Brain microvascular endothelial cell (primary cell): Measurements from ENCODE around the gene LRRC56.

Experiments
- DNase-seq: peaks from one replicate; pipeline ENCODE4 v3.0.0-alpha.2; 2020
- H3K27ac ChIP-seq: fragments of 250-450 bp; sonication (Bioruptor Pico); 2 replicates; pipeline ENCODE4 v1.5.1; 2020; ENCODE audit warnings: mild to moderate bottlenecking, moderate library complexity
- H3K27me3 ChIP-seq: fragments of 250-450 bp; sonication (Bioruptor Pico); replicated peaks from 2 replicates; pipeline ENCODE4 v1.5.1; 2020; ENCODE audit warnings: mild to moderate bottlenecking
- H3K36me3 ChIP-seq: fragments of 250-450 bp; sonication (Bioruptor Pico); replicated peaks from 2 replicates; pipeline ENCODE4 v1.5.1; 2020; ENCODE audit warnings: mild to moderate bottlenecking
- H3K4me3 ChIP-seq: 2 replicates; pipeline ENCODE4 v1.5.1; 2011; ENCODE audit warnings: low read depth, mild to moderate bottlenecking, control low read depth, low read length, moderate library complexity
- CTCF ChIP-seq: IDR thresholded peaks from 2 replicates; pipeline ENCODE4 v1.5.1; 2011; ENCODE audit warnings: low read depth, mild to moderate bottlenecking, moderate library complexity, low read length, control low read depth, inconsistent platforms; ENCODE audit errors: missing control alignments
- in situ Hi-C: cut with HindIII; loops from 2 replicates; pipeline ENCODE4 v1.10.0; 2017; ENCODE audit warnings: low sequenced_read_pairs, low pct_ligation_motif_present

LRRC56 gene

GRCh38 chr11:499201-500076 lies 37.9 kb upstream of the LRRC56 start:
- no peak overlapping the region for H3K4me3 ChIP-seq
- no peaks in the 10 kb centered on the region for H3K27me3 ChIP-seq
- H3K36me3 ChIP-seq, result peaks cover 71% of the 10 kb centered on the region
- no peak overlapping the region for H3K27ac ChIP-seq
- no peak for DNase-seq
- no peak for TF ChIP-seq CTCF
- in situ Hi-C loops, result no loop called here

- TF ChIP-seq CTCF, result no peak
- Histone ChIP-seq H3K36me3 (peaks cover 57% of the 10 kb centered on the region), H3K27me3 (no peaks in the 10 kb centered on the region), H3K4me3 (no peak overlapping the region), H3K27ac (no peak overlapping the region)
- in situ Hi-C loops, result no loop called here
- DNase-seq, result no peak
These were observed 36.2 kb upstream of the LRRC56 start for GRCh38 chr11:501001-501682.

- in situ Hi-C loops, result no loop called here
- no peaks in the 10 kb centered on the region for H3K27me3 ChIP-seq
- H3K27ac ChIP-seq, result no peak overlapping the region
- no peak overlapping the region for H3K4me3 ChIP-seq
- TF ChIP-seq CTCF, result no peak
- no peak for DNase-seq
- peaks cover 51% of the 10 kb centered on the region for H3K36me3 ChIP-seq
These were observed 35.5 kb upstream of the LRRC56 start for GRCh38 chr11:501683-502287.

DNA sequence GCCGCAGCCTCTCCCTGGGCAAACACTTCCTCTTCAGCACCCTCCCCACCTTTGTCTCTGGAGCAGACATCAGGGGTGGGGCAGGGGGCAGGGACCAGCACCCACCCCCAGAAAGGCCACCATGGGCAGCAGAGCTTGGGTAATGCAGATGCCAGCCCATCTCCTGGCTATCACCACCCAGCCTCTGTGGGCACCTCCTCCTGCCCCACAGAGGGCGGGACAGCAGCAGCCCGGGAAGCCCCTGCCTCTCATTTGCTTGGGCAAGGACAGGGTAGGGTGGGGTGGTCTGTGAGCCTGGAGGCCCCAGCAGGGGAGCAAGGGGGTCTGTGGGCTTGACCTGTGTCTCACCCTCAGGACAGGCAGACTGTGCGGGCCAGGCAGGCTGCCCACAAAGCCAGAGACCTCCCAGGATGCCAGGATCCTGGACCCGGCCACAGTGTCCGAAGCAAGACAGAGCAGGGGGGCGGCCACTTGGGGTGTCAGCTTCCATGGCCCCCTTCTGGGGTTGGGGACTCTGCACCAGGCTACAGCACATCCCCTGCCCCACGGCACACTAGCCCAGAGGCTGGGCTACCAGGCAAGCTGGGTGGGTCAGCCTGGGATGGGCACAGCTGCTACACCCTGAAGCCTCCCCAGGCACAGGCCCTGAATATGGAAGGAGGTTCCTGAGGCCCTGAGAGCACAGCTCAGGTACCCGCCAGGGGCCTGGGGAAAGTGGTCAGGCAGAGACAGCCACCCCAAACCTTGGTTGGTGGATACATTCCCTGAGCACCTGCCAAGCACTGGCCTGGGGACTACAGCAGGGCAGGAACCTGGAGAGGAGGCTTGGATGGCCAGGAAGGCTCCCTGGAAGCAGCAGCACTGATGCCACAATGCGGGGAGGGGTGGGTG lies 34.8 kb upstream of the LRRC56 start:
- in situ Hi-C loops, result no loop called here
- no peak for DNase-seq
- no peak overlapping the region for H3K4me3 ChIP-seq
- peaks cover 45% of the 10 kb centered on the region for H3K36me3 ChIP-seq
- TF ChIP-seq CTCF, result no peak
- H3K27ac ChIP-seq, result no peak overlapping the region
- no peaks in the 10 kb centered on the region for H3K27me3 ChIP-seq

DNA sequence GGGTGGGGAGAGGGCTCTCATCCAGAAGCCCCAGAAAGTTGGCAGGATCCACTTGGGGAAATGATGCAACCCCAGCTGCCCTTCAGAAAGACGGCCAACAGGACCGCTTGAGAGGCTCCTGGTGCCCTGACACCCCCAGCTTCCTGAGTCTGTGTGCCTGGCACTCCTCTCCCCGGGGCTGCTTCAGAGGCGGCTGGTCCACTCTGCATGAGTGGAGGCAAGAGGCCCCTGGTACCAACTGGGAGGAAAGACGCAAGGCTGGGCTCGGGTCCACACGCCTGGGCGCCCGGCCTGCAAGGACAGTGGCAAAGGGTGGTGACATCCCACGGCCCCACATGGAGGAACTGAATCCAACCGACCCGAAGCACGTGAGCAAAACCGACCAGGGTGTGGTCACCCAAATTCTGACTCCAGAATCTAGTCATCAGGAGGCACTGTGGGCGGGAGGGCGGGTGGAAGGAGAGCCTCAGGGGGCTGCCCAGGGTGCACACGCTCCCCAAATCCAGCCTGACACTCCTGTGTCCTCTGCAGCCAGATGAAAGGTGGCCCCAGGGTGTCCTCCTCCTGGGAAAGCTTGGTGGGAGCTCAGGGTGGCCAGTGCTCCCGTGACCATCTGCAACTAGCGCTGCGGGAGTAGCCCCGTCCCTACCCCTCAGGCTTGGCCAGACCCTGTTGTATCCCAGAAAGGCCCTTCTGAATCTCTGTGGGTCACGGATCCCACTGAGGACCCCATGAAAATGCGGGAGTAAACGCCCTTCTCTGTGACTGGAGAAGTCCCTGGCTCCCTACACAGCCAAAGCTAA lies 33.9 kb upstream of the LRRC56 start:
- in situ Hi-C loops, result no loop called here
- Histone ChIP-seq H3K36me3 (peaks cover 36% of the 10 kb centered on the region), H3K4me3 (peak overlapping the region; percentile 60), H3K27me3 (no peaks in the 10 kb centered on the region), H3K27ac (peak overlapping the region; percentile 15)
- no peak for DNase-seq
- TF ChIP-seq CTCF, result no peak
